Retinal pigment epithelial cell (primary cell): ENCODE measurements around the gene PPP6R1.

Experiments
- DNase-seq: peaks from one replicate; pipeline ENCODE4 v3.0.0-alpha.2; 2010; ENCODE audit warnings: low read depth
- H3K4me3 ChIP-seq: 2 replicates; pipeline ENCODE4 v1.5.1; 2011; ENCODE audit warnings: mild to moderate bottlenecking, low read length, control low read depth, moderate library complexity
- TF ChIP-seq, protein P1 (sequence below): conservative IDR thresholded peaks from 2 replicates; pipeline ENCODE4 v1.5.1; 2011; ENCODE audit warnings: low read depth, low read length, control low read depth, inconsistent platforms

Gene PPP6R1

GRCh38 chr19:55223291-55224037, 35.4 kb downstream of the PPP6R1 start:
- H3K4me3 ChIP-seq = no peak overlapping the region
- TF ChIP-seq, protein P1, sequence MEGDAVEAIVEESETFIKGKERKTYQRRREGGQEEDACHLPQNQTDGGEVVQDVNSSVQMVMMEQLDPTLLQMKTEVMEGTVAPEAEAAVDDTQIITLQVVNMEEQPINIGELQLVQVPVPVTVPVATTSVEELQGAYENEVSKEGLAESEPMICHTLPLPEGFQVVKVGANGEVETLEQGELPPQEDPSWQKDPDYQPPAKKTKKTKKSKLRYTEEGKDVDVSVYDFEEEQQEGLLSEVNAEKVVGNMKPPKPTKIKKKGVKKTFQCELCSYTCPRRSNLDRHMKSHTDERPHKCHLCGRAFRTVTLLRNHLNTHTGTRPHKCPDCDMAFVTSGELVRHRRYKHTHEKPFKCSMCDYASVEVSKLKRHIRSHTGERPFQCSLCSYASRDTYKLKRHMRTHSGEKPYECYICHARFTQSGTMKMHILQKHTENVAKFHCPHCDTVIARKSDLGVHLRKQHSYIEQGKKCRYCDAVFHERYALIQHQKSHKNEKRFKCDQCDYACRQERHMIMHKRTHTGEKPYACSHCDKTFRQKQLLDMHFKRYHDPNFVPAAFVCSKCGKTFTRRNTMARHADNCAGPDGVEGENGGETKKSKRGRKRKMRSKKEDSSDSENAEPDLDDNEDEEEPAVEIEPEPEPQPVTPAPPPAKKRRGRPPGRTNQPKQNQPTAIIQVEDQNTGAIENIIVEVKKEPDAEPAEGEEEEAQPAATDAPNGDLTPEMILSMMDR = no peak
- no peak for DNase-seq

DNA sequence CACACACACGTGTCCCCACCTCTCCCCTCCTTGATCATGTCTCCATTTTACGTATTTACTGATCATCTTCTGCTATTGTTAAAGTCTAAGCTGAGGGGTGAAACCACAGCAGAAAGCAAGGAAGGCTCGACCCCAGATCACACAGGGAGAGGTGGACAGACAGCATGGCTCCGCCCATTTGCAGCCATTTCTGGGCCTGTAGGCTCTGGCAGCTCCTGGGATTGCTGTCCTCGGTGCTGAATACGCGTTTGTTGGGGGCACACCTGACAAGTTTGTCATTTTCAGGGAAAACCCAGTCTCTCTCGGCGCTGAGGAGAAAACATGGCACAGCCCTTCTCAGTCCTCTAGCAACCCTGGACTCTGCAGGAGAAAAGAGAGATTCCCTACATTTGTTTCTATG, 38.3 kb downstream of the PPP6R1 start:
- H3K4me3 ChIP-seq = no peak overlapping the region
- no peak for DNase-seq
- TF ChIP-seq, protein P1 = no peak

GRCh38 chr19:55216461-55217198, 42.2 kb downstream of the PPP6R1 start:
- TF ChIP-seq, protein P1 = no peak
- DNase-seq = peak; percentile 97

GRCh38 chr19:55213547-55213946, 45.3 kb downstream of the PPP6R1 start:
- TF ChIP-seq, protein P1 = no peak
- DNase-seq = no peak
- H3K4me3 ChIP-seq = no peak overlapping the region

More at GRCh38 chr19:55216461-55217198, 42.2 kb downstream of the PPP6R1 start:
- peak overlapping the region; percentile 50 for H3K4me3 ChIP-seq

- no peak overlapping the region for H3K4me3 ChIP-seq
- no peak for DNase-seq
- TF ChIP-seq, protein P1 = peak; percentile 27
Observed at GRCh38 chr19:55212447-55212846, 46.4 kb downstream of the PPP6R1 start.

DNA sequence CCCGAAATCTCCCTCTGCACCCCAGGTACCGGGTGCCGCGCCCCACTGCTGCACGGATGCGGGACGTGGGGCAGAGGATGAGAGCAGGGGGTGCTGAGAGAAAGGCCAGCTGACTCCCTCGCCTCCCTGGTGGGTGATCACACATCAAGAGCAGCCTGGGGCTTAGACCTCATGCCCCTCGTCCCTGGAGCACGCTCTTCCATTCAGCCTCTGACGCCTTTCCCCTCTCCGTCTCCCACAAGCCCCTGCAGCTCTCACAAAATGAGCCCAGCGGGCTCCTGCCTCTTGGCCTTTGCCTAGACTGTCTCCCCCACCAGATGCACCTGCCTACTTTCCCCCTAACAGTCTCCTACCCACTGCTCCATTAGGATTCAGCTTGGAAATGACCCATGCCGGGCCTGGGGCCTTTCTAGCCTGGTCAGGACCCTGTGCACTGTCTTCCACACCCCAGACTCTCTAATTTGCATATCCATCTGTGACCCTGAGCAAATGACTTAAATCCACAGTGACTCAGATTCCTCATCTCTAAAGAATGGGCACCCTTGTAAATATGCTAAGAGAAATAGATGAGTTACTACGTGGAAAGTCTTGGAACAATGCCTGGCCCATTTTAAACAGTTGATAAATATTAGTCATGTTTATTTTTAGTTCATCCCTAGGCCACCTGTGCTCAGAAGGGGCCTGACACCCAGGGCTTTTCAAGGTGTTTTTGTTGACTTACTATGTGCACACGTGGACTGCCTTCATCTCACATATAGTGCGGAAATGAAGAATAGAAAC, 48.9 kb downstream of the PPP6R1 start:
- DNase-seq = peak; percentile 91
- TF ChIP-seq, protein P1 = no peak
- H3K4me3 ChIP-seq = no peak overlapping the region
